CD4-positive, alpha-beta T cell treated with Interleukin-21 for 1 hour (primary cell): ENCODE results near the gene MAK.
"Not testable (repeated sequence)": the region's sequence is repeated elsewhere in the genome, so short reads cannot be mapped to it uniquely, and the experiment has no call there.

Experiments
- DNase-seq: peaks from one replicate; pipeline ENCODE4 v3.0.0-alpha.2; 2020

MAK gene

DNA sequence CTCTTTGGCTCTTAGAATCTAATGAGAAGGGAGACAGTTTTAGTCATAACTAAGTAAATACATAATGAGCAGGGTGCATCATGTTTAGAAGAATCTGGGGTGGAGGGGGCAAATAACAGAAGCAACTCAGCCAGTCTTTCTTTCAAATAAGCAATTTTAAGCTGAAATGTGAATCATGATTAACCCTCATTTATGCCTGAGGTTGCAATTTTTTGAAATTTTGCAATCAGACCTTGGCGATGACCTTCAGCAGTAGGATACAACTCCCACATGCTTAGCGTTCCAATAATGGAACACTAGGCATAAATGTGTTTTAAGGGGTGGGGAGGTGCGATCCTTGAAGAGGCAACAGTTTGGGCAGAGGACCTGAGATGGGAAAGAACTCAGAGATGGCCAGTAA is 60.1 kb downstream of the MAK start:
- DNase-seq = no peak

DNA sequence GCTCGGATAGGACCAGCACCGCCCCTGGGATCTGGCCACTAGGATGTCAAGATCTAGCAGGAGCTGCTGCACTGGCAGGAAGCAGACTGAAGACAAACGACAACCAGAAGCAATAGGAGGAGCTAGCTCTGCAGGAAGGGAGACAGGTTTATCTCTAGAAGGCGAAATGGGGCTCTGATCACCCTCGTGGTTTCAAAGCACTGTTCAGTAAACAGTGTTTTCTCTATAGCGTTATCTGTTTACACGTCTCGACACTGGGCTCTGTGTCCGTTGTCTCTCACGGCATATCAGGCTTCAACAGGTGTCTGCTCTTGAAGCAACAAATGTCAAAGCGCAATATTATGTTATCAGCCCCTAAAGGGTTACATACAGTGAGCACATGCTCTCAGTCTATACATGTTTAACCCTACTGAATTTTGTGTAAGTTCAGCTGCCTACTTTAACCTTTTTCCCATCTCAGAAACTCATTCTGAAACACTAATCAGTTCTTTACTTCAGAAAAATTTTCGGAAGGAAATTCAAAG is 66.9 kb downstream of the MAK start:
- no peak for DNase-seq

DNA sequence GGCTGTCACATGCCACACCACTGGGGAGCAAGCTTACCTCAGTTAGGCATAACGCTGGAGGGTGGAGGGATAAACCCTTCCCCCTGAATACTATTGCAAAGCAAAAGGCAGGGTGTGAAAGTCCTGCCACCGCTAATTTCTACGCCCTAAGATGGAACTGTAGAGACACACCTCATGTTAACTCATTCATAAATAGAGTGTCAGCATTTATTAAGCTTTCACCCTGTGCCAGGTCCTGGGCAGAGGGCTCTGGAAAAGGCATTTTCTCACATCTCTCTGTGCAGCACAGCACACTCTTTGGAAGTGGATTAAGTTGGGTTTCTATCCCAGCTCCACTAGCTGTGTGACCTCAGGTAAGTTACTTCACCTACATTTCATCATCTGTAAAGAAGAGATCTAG is 68.9 kb downstream of the MAK start:
- DNase-seq = no peak

DNA sequence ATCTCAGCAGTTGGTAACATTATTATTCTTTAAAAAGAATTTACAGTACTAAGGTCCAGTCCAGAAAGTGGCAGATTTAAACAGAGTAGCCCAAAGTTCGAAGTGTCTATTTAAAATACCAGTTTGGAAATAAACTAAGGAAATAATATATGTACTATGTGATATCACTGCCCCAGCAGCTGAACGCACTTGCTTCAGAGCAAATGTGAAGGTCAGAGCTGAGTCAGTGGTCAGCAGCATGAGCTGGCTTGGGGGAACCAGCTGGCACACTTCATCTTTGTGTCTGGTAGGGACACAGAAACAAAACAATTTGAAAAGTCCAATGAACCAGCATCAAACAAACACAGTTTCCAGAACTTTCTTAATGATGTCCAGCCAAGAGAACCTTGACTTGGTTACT is 75.3 kb downstream of the MAK start:
- no peak for DNase-seq

GRCh38 chr6:10759884-10760329 is 78.4 kb downstream of the MAK start:
- DNase-seq = no peak

DNA sequence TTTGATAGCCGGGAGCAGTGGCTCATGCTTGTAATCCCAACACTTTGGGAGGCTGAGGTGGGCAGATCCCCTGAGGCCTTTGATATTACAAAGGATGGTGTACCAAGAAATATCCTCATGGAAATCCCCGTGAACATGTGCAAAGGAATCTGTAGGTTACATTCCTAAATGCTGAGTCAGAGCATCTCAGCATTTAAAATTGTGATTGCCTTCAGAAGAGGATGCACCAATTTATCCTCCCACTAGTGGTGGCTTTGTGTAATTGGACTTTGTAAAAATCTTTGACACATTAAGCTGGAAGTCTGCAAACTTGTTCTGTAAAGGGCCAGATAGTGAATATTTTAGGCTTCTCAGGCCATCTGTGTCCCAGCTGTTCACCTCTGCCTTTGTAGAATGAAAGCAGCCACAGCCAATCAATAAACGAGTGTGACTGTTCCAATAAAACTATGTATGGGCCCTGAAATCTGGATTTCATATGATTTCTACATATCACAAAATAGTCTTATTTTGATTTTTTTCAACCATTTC is 79.0 kb downstream of the MAK start:
- peak; percentile 44 for DNase-seq

- no peak for DNase-seq
These were observed 82.3 kb downstream of the MAK start for GRCh38 chr6:10756085-10756484.

DNA sequence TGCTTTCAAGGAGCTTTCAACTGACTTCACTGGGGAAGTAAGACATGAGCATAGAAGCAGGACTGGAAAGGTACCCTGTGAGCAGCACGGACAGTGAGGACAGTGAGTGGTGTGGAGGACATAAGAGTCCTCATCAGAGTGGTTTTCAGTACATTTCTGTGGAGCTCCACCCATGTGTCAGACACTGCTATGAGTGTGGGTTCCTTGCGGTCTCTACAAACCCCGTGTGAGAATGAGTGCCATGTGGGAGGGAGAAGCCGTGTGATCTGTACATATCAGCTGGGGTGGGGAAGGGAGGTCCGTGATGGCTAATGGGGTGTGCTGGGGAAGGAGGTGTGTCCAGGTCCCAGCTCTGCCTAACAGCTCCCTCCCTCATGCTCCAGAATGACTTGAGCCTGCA is 86.6 kb downstream of the MAK start:
- peak; percentile 23 for DNase-seq

- DNase-seq = not testable (repeated sequence)
These were observed 87.8 kb downstream of the MAK start for GRCh38 chr6:10750568-10750967.

DNA sequence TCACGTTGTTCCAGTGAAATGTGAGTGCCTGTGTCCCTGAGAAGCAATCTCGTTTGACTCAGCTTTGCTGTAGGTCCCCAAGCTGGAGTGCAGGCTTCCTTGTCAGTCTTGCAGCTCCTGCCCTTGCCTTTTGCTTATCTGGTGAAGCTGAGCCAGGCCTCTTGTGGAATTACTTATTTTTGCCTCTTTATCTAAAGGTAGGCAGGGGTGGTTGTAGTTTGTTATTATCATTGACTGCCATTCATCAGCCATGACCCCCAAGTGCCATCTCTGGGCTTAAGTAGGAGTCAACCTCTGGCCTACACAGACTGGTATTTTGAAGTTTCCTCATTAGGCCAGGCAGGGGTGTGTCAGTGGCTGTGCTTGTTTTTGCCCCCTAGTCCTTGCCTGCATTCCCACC is 88.6 kb downstream of the MAK start:
- no peak for DNase-seq

GRCh38 chr6:10747251-10747972 is 90.9 kb downstream of the MAK start, which contains the start of gene TMEM14B:
Gene TMEM14B (plus strand): TSS chr6:10747805. CDS start chr6:10749246, 1,441 bp downstream.
- DNase-seq = peak; percentile 98

GRCh38 chr6:10746915-10747250 is 91.5 kb downstream of the MAK start:
- no peak for DNase-seq

DNA sequence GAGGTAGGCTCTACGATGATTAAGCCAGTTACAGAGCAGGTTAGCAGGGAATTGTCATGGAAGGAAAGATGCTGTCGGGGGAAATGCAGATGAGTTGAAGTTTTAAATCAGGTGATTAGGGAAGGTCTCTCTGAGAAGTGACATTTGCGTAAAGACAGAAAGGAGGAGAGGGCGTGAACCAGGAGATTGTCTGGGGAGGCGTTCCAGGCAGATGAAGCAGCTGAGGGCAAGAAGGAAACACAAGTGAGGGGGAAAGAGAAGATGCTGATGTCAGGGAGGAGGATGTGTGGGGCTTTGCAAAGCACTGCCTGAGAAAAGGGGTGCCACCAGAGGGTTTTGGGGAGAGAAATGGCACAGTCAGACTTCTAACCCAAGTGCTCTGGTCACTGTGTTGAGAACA is 93.2 kb downstream of the MAK start:
- no peak for DNase-seq

DNA sequence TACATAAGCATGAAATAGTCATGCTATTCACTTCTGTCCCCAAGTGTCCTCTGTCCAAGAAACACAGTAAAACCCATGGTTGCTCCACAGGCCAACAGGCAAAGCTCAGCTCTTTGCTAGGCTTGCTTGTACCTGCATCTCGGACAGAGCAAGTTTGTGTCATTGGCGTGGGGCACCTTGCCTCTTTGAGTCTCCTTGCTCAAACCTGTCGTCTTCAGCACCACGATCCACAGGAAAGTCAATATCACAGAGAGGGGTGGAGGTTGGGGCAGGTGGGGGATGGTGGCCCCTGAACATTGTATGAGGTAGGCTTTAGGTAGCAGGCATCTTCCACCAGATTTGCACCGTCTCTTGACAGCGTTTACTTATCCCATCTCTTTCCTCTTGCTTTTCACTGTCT is 94.8 kb downstream of the MAK start:
- DNase-seq = no peak

GRCh38 chr6:10742251-10742650 is 96.1 kb downstream of the MAK start:
- DNase-seq = no peak

DNA sequence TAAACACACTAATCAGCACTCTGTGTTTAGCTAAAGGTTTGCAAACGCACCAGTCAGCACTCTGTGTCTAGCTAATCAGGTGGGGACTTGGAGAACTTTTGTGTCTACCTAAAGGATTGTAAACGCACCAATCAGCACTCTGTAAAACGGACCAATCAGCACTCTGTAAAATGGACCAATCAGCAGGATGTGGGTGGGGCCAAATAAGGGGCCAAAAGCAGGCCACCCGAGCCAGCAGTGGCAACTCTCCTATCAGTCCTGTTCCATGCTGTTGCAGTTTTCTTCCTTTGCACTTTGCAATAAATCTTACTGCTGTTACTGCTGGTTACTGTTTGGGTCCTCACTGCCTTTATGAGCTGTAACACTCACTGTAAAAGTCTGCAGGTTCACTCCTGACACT is 96.7 kb downstream of the MAK start:
- not testable (repeated sequence) for DNase-seq

DNA sequence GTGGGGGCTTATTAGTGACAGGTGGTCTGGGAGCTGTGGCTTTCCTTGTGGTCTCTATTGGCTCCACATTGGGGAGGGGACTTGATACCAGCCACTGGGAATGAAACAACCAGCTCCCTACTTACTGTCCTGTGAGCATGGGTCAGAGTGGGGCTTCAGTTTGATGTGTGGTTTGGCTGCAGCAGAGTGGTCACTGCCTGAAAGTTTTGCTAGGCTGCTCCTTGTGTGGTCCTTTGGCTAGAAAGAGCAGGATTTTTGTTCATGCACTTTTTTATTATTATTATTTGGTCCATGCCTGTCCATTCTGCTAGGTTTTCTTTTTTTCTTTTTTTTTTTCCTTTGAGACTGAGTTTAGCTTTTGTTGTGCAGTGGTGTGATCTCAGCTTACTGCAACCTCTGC is 98.3 kb downstream of the MAK start:
- no peak for DNase-seq

DNA sequence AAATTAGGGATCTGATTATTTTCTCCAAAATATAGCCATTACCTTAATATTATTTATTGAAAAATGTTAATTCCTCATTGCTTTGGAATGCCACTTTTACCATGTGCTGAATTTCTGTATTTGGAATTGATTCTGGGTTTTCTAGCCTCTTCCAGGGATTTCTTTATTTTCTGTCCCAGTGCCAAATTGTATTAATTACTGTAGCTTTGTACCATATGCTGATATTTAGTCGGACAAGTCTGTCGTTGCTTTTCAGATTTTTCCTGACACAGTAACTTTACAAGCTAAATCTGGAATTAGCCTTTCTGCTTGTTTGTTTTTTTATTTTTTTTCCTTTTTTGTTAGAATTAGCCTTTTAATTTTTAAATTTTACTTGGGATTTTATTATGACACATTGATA is 101.6 kb downstream of the MAK start:
- DNase-seq = no peak

DNA sequence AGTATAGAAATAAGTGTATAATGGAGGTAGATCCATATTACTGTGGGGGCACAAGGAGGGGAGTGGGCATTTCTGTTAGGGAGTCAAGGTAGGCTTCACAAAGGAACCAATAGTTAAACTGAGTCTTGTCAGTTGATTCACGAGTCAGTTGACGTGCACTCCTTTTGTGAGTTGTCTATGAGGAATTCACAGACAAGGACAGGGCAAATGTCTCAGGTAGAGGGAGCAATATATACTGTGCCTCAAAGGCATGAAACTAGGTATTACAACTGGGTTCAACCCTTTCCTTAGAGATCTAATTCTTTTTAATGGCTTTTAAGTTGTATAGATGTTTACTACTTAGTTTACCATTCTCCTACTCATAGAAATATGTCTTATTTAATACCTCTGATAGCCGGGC is 104.5 kb downstream of the MAK start:
- no peak for DNase-seq

DNA sequence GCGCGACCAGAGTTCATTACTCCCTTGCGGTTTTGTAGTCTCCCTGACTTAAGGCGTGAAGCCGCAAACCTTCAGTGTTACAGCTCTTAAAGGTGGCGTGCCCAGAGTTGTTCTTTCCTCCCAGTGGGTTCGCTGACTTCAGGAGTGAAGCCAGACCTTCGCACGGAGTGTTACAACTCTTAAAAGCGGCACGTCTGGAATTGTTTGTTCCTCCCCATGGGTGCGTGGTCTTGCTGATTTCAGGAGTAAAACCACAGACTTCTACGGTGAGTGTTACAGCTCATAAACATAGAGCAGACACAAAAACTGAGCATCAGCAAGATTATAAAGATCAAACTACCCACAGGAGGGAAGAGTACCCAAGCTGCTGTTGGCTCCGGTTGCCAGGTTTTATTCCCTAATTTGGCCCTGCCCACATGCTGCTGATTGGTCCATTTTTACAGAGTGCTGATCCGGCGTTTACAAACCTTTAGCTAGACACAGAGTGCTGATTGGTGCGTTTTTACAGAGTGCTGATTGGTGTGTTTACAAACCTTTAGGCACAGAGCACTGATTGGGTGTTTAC is 105.1 kb downstream of the MAK start:
- DNase-seq = peak; percentile 49

DNA sequence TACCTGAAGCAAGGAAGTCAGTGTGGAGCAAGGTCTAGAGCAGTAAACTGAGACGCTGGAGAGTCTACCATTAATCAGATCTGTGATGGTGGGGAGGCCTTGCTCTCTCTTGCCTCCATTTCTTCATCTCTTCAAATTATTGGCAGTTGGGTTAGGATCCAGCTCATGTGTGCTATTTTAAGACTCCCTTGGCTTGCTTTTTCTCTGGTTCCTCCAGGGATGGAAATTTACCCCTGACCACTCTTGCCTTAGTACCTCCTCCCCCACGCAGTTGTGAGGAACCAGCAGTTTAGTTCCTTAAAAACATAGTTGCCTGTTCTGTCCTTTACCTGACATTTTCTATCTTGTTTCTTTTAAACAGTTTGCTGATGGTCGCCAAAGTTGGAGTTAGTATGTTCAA is 108.1 kb downstream of the MAK start:
- no peak for DNase-seq

DNA sequence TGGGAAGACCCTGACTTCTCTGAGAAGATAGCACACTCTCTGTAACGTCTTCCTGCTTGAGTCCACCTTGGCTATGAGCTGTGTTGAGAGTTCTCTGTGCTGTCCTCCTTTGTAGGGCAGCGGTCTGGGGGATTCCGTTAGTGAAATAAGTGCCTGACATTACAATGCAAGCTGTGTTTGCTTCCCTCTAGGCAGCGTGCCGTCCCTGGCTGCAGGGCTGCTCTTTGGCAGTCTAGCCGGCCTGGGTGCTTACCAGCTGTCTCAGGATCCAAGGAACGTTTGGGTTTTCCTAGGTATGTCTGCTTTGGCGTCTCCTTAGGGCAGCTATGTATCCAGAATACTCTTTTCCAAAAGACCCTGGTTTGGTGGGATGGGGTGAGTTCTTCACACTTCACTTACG is 112.6 kb downstream of the MAK start:
- no peak for DNase-seq

DNA sequence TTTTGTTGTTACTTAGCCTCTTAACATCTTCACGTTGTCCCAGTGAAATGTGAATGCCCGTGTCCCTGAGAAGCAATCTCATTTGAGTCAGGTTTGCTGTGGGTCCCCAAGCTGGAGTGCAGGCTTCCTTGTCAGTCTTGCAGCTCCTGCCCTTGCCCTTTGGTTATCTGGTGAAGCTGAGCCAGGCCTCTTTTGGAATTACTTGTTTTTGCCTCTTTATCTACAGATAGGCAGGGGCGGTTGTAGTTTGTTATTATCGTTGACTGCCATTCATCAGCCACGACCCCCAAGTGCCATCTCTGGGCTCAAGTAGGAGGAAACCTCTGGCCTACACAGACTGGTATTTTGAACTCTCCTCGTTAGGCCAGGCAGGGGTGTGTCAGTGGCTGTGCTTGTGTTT is 113.3 kb downstream of the MAK start:
- no peak for DNase-seq

DNA sequence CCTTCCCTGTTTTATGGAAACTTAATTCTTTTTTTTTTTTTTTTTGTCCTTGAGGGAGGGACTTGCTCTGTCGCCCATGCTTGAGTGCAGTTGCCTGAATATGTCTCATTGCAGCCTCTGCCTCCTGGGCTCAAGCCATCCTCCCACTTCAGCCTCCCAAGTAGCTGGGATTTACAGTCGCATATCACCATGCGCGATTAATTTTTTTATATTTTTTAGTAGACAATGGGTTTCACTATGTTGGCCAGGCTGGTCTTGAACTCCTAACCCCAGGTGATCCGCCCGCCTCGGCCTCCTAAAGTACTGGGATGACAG is 114.8 kb downstream of the MAK start:
- DNase-seq = no peak
